Sigmoid colon (tissue), 4 donors: ENCODE measurements around the gene STAT5A.

Experiments
- CTCF ChIP-seq, 4 experiments: fragments of 450-650 bp in 3 of 4; fragments of 200-600 bp in 1 of 4; IDR thresholded peaks; one replicate each; pipeline ENCODE4 v1.5.1; 2016 to 2019; ENCODE audit warnings: antibody characterized with exemption in 4 of 4, mild to moderate bottlenecking in 3 of 4, moderate library complexity in 2 of 4
- POLR2AphosphoS5 ChIP-seq, 4 donors: sonication (generic); formaldehyde crosslinking; IDR thresholded peaks; one replicate each; pipeline ENCODE4 v1.6.1; 2017; ENCODE audit warnings: antibody characterized with exemption in 4 of 4

- TF ChIP-seq CTCF (IDR thresholded peaks at IDR 0.05): no peak
- no peak for TF ChIP-seq POLR2AphosphoS5 (IDR thresholded peaks at IDR 0.05)
Observed at GRCh38 chr17:42305543-42306384, 17.5 kb downstream of the STAT5A start.
